COLO829 (cell line): ENCODE results near the gene MAGEA3.
"Not testable (repeated sequence)": the region's sequence is repeated elsewhere in the genome, so short reads cannot be mapped to it uniquely, and the experiment has no call there.

Experiments
- DNase-seq: peaks from one replicate; pipeline ENCODE4 v3.0.0; 2012; ENCODE audit warnings: low spot score

Gene MAGEA3

DNA sequence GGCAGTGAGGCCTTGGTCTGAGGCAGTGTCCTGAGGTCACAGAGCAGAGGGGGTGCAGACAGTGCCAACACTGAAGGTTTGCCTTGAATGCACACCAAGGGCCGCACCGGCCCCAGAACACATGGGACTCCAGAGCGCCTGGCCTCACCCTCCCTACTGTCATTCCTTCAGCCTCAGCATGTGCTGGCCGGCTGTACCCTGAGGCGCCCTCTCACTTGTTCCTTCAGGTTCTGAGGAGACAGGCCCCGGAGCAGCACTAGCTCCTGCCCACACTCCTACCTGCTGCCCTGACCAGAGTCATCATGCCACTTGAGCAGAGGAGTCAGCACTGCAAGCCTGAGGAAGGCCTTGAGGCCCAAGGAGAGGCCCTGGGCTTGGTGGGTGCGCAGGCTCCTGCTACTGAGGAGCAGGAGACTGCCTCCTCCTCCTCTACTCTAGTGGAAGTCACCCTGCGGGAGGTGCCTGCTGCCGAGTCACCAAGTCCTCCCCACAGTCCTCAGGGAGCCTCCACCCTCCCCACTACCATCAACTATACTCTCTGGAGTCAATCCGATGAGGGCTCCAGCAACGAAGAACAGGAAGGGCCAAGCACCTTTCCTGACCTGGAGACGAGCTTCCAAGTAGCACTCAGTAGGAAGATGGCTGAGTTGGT is 37.4 kb downstream of the MAGEA3 start:
- DNase-seq: no peak

GRCh38 chrX:152736528-152736927 is 37.9 kb downstream of the MAGEA3 start:
- DNase-seq: not testable (repeated sequence)

- DNase-seq: no peak
Observed at GRCh38 chrX:152738560-152738959, 40.0 kb downstream of the MAGEA3 start.
